ENCODE measurements around the gene PRMT5. TPM values are rescaled to one million over a fixed set of nuclear protein-coding genes. Genes with fewer than 3 reads are reported as not detected.

The PRMT5 gene
- total and polyA plus RNA-seq, 4 donors: 27.7 to 36.5 (median 34.1) TPM

GRCh38 chr14:22886500-22887259 is 42.5 kb downstream of the PRMT5 start:
- H3K9me3 ChIP-seq (ENCODE audit: control insufficient read depth, low read length): no peaks in the 10 kb centered on the region
- no peaks in the 10 kb centered on the region for H3K4me1 ChIP-seq (ENCODE audit: control insufficient read depth in 1 of 2, insufficient read depth in 2 of 2, low read length in 2 of 2)
- H3K4me3 ChIP-seq (ENCODE audit: low read length in 2 of 2): peak overlapping the region; percentile 6 to 70
- DNase-seq (peak; percentile 81 to 91), ATAC-seq (ENCODE audit: low FRiP score) (peak; percentile 85)
- H3K27ac ChIP-seq (ENCODE audit: low read depth in 1 of 2, low read length in 2 of 2): no peak overlapping the region
- intact Hi-C loops (cut with DNase I): no loop called here
- WGBS, 2 donors: 2 to 3% methylated on average over 69 to 77 of the region's 77 CpGs
- no peaks in the 10 kb centered on the region for H3K27me3 ChIP-seq (ENCODE audit: control insufficient read depth in 1 of 2, insufficient read depth in 2 of 2, low read length in 1 of 2)
- no peaks in the 10 kb centered on the region for H3K36me3 ChIP-seq (ENCODE audit: control insufficient read depth in 1 of 2, insufficient read depth in 2 of 2, low read length in 1 of 2)

- no peaks in the 10 kb centered on the region for H3K9me3 ChIP-seq (ENCODE audit: control insufficient read depth, low read length)
- H3K27me3 ChIP-seq (ENCODE audit: control insufficient read depth in 1 of 2, insufficient read depth in 2 of 2, low read length in 1 of 2): no peaks in the 10 kb centered on the region
- no peak for DNase-seq
- no peak overlapping the region for H3K4me3 ChIP-seq (ENCODE audit: low read length in 2 of 2)
- no peak overlapping the region for H3K27ac ChIP-seq (ENCODE audit: low read depth in 1 of 2, low read length in 2 of 2)
- no peaks in the 10 kb centered on the region for H3K36me3 ChIP-seq (ENCODE audit: control insufficient read depth in 1 of 2, insufficient read depth in 2 of 2, low read length in 1 of 2)
- no peak for ATAC-seq (ENCODE audit: low FRiP score)
- intact Hi-C loops (cut with DNase I): no loop called here
- H3K4me1 ChIP-seq (ENCODE audit: control insufficient read depth in 1 of 2, insufficient read depth in 2 of 2, low read length in 2 of 2): no peaks in the 10 kb centered on the region
- WGBS, 2 donors: 89 to 92% methylated on average over 21 of the region's 21 CpGs
Observed at GRCh38 chr14:22885975-22886374, 43.2 kb downstream of the PRMT5 start.

- no peaks in the 10 kb centered on the region for H3K9me3 ChIP-seq (ENCODE audit: control insufficient read depth, low read length)
- H3K4me3 ChIP-seq (ENCODE audit: low read length in 2 of 2): no peak overlapping the region
- H3K36me3 ChIP-seq (ENCODE audit: control insufficient read depth in 1 of 2, insufficient read depth in 2 of 2, low read length in 1 of 2): no peaks in the 10 kb centered on the region
- no peak overlapping the region for H3K27ac ChIP-seq (ENCODE audit: low read depth in 1 of 2, low read length in 2 of 2)
- ATAC-seq (ENCODE audit: low FRiP score) (no peak), DNase-seq (peak in 1 of 2 donors; percentile 67)
- H3K4me1 ChIP-seq (ENCODE audit: control insufficient read depth in 1 of 2, insufficient read depth in 2 of 2, low read length in 2 of 2): no peaks in the 10 kb centered on the region
- WGBS, 2 donors: 91 to 92% methylated on average over 11 of the region's 11 CpGs
- no peaks in the 10 kb centered on the region for H3K27me3 ChIP-seq (ENCODE audit: control insufficient read depth in 1 of 2, insufficient read depth in 2 of 2, low read length in 1 of 2)
- intact Hi-C loops (cut with DNase I): no loop called here
Observed at GRCh38 chr14:22884738-22885523, 44.2 kb downstream of the PRMT5 start.

- DNase-seq (peak in 1 of 2 donors; percentile 40), ATAC-seq (ENCODE audit: low FRiP score) (no peak)
- 86 to 89% methylated on average over 7 of the region's 7 CpGs for WGBS, 2 donors
- Histone ChIP-seq H3K9me3 (ENCODE audit: control insufficient read depth, low read length) (no peaks in the 10 kb centered on the region), H3K36me3 (ENCODE audit: control insufficient read depth in 1 of 2, insufficient read depth in 2 of 2, low read length in 1 of 2) (no peaks in the 10 kb centered on the region), H3K4me1 (ENCODE audit: control insufficient read depth in 1 of 2, insufficient read depth in 2 of 2, low read length in 2 of 2) (no peaks in the 10 kb centered on the region), H3K27ac (ENCODE audit: low read depth in 1 of 2, low read length in 2 of 2) (no peak overlapping the region), H3K27me3 (ENCODE audit: control insufficient read depth in 1 of 2, insufficient read depth in 2 of 2, low read length in 1 of 2) (no peaks in the 10 kb centered on the region), H3K4me3 (ENCODE audit: low read length in 2 of 2) (no peak overlapping the region)
- intact Hi-C loops (cut with DNase I): no loop called here
Observed at GRCh38 chr14:22884076-22884737, 45.0 kb downstream of the PRMT5 start.

- Histone ChIP-seq H3K27ac (ENCODE audit: low read depth in 1 of 2, low read length in 2 of 2) (no peak within 1 kb of the TSS), H3K4me3 (ENCODE audit: low read length in 2 of 2) (no peak within 1 kb of the TSS), H3K4me1 (ENCODE audit: control insufficient read depth in 1 of 2, insufficient read depth in 2 of 2, low read length in 2 of 2) (no peaks in the 10 kb centered on the region), H3K9me3 (ENCODE audit: control insufficient read depth, low read length) (no peaks in the 10 kb centered on the region), H3K27me3 (ENCODE audit: control insufficient read depth in 1 of 2, insufficient read depth in 2 of 2, low read length in 1 of 2) (no peaks in the 10 kb centered on the region), H3K36me3 (ENCODE audit: control insufficient read depth in 1 of 2, insufficient read depth in 2 of 2, low read length in 1 of 2) (no peaks in the 10 kb centered on the region)
- intact Hi-C loops (cut with DNase I): no loop called here
- ATAC-seq (ENCODE audit: low FRiP score) (no peak), DNase-seq (no peak)
- WGBS, 2 donors: 21 to 25% methylated on average over 15 of the region's 15 CpGs
Observed at GRCh38 chr14:22883173-22883976, 45.8 kb downstream of the PRMT5 start, which contains the start of gene REM2. Gene REM2, plus strand, starts transcription at chr14:22883222. Its CDS starts 66 bp downstream, at chr14:22883288.

GRCh38 chr14:22882529-22883172 is 46.5 kb downstream of the PRMT5 start:
- DNase-seq: no peak
- Histone ChIP-seq H3K9me3 (ENCODE audit: control insufficient read depth, low read length) (no peaks in the 10 kb centered on the region), H3K27me3 (ENCODE audit: control insufficient read depth in 1 of 2, insufficient read depth in 2 of 2, low read length in 1 of 2) (no peaks in the 10 kb centered on the region), H3K36me3 (ENCODE audit: control insufficient read depth in 1 of 2, insufficient read depth in 2 of 2, low read length in 1 of 2) (peaks cover 0 to under 1% of the 10 kb centered on the region in 2 donors), H3K4me1 (ENCODE audit: control insufficient read depth in 1 of 2, insufficient read depth in 2 of 2, low read length in 2 of 2) (no peaks in the 10 kb centered on the region), H3K27ac (ENCODE audit: low read depth in 1 of 2, low read length in 2 of 2) (no peak overlapping the region), H3K4me3 (ENCODE audit: low read length in 2 of 2) (no peak overlapping the region)
- 11 to 13% methylated on average over 6 of the region's 6 CpGs for WGBS, 2 donors
- intact Hi-C loops (cut with DNase I): no loop called here
- no peak for ATAC-seq (ENCODE audit: low FRiP score)

GRCh38 chr14:22882064-22882463 is 47.1 kb downstream of the PRMT5 start:
- DNase-seq (no peak), ATAC-seq (ENCODE audit: low FRiP score) (no peak)
- whole genome bisulfite sequencing, 2 donors: 18 to 19% methylated on average over 7 of the region's 7 CpGs
- H3K27me3 ChIP-seq (ENCODE audit: control insufficient read depth in 1 of 2, insufficient read depth in 2 of 2, low read length in 1 of 2): no peaks in the 10 kb centered on the region
- peaks cover 0 to 6% of the 10 kb centered on the region in 2 donors for H3K36me3 ChIP-seq (ENCODE audit: control insufficient read depth in 1 of 2, insufficient read depth in 2 of 2, low read length in 1 of 2)
- intact Hi-C loops (cut with DNase I): no loop called here
- no peaks in the 10 kb centered on the region for H3K4me1 ChIP-seq (ENCODE audit: control insufficient read depth in 1 of 2, insufficient read depth in 2 of 2, low read length in 2 of 2)
- H3K27ac ChIP-seq (ENCODE audit: low read depth in 1 of 2, low read length in 2 of 2): no peak overlapping the region
- H3K4me3 ChIP-seq (ENCODE audit: low read length in 2 of 2): no peak overlapping the region
- no peaks in the 10 kb centered on the region for H3K9me3 ChIP-seq (ENCODE audit: control insufficient read depth, low read length)

All from aorta (tissue), 5 donors.